Thoracic aorta (tissue), 2 donors: ENCODE measurements around the gene MATN4. TPM values are rescaled to one million over a fixed set of nuclear protein-coding genes. Genes with fewer than 3 reads are reported as not detected.

Experiments
- ATAC-seq: fragments of 150-250 bp; one replicate; pipeline ENCODE4 v1.8.0; 2017; ENCODE audit warnings: low read depth; ENCODE audit not compliant: insufficient number of reproducible peaks, low FRiP score
- DNase-seq: peaks from one replicate; pipeline ENCODE4 v3.0.0-alpha.2; 2020; ENCODE audit warnings: low spot score
- H3K27ac ChIP-seq, 2 donors: fragments of 200-600 bp; sonication (generic); 1 replicate in 1 of 2; 2 replicates in 1 of 2; pipeline ENCODE4 v1.5.1; 2016; ENCODE audit warnings: mild to moderate bottlenecking in 2 of 2, moderate library complexity in 2 of 2
- H3K27me3 ChIP-seq: fragments of 200-600 bp; sonication (generic); replicated peaks from 2 replicates; pipeline ENCODE4 v1.6.0; 2016; ENCODE audit warnings: mild to moderate bottlenecking; ENCODE audit not compliant: insufficient read depth
- H3K36me3 ChIP-seq: fragments of 200-600 bp; sonication (generic); one replicate; pipeline ENCODE4 v1.5.1; 2016
- H3K4me1 ChIP-seq, 2 donors: fragments of 200-600 bp; sonication (generic); 1 replicate in 1 of 2; 2 replicates in 1 of 2; pipeline versions ENCODE4 v1.5.1 to v1.6.0; 2016; ENCODE audit warnings: low read depth in 2 of 2, mild to moderate bottlenecking in 1 of 2; ENCODE audit not compliant: control insufficient read depth in 1 of 2
- H3K4me3 ChIP-seq: fragments of 200-600 bp; sonication (generic); 2 replicates; pipeline ENCODE4 v1.5.1; 2016; ENCODE audit warnings: mild to moderate bottlenecking
- H3K9me3 ChIP-seq: fragments of 200-600 bp; sonication (generic); 2 replicates; pipeline ENCODE4 v1.5.1; 2016
- total RNA-seq, 2 donors: library from RNA; depleted of rRNA; stranded (reverse); fragments of >200 nt; gene quantifications; one replicate each; pipeline versions ENCODE4 v1.1.0 to v1.2.3, GENCODE V29; 2016
- TF ChIP-seq, protein P1 (sequence below): fragments of 200-600 bp; sonication (generic); IDR thresholded peaks from one replicate; pipeline ENCODE4 v1.5.1; 2019; ENCODE audit warnings: antibody characterized with exemption

Gene MATN4
- total RNA-seq, 2 donors from 2014 or later = 0.27 TPM; not detected in 1

DNA sequence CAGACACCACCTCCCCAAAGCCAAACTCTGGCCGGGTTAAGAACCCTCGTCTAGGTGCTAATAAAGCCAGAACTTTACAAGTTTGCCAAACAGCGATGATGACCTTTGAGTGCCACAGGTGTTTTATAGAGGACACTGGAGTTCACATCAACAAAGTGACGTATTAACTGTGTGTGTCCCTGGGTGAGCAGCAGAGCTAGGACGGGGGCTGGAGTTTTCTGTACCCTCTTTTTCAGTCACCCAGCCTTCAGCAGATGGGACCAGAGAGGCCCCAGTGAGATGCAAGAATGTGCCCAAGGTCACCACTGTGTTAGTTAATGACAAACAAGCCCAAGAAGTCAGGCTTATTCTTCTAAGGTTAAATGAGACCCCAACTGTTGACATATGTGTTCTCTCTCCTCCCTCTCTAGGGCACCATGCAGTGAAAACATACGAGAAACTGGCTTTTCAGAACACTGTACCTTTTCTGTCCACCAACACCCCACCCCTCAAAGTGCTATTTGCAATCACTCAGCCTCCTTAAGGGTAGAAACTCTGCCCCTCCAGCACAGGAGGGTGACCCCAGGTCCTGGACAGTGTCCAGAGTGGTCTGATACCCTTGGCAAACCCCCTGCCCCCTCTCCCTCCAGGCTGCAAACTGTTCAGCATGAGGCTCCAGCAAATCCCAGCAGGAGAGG is 34.9 kb upstream of the MATN4 start:
- ATAC-seq = no peak

DNA sequence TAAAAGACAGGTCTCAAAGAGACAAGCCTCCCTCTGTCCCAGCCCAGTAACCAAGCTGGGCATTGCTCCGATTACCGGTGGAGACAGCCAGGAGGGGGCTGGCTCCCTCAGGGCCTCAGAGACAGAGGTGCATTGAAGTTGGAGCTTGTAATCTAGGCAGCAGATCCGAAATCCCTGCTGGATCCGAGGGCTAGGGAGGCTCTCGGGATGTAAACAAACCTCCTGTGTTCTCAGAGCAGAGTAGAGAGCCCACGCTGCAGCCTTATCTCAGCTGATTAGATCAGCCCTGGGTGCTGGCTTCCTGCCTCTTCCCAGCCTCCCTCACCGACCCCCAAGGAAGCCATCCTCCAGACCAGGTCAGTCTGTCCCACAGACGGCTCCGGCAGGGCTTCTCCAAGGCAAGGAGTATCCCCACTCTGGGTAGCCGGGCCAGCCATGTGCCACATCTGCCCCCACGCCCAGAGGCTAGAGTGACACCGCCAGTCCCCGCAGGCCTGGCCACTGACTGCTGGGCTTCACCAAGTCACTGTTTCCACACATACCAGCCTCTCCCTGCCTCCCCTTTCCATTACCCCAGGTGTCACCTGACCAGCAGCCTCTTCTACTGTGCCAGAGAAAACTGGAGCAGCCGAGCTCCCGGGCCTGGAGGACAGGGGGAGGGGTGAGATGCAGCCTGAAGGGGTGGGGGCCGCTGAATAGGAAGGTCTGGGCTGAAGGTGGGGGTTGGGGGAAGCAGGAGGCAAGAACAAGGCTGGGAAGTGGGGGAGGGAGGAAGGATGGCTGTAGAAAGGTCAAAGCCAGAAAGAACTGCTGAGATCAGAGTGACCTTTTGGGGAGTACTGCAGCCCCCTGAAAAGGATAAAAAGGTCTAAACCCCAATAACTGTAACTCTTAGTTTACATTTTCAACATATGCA is 34.1 kb upstream of the MATN4 start:
- H3K4me1 ChIP-seq = peaks cover 62 to 99% of the 10 kb centered on the region in 2 donors
- ATAC-seq (peak; percentile 29), DNase-seq (no peak)
- H3K27me3 ChIP-seq = no peaks in the 10 kb centered on the region
- peak overlapping the region; percentile 93 to 96 for H3K27ac ChIP-seq
- no peaks in the 10 kb centered on the region for H3K36me3 ChIP-seq
- peak overlapping the region; percentile 56 for H3K4me3 ChIP-seq
- no peaks in the 10 kb centered on the region for H3K9me3 ChIP-seq
- TF ChIP-seq, protein P1, sequence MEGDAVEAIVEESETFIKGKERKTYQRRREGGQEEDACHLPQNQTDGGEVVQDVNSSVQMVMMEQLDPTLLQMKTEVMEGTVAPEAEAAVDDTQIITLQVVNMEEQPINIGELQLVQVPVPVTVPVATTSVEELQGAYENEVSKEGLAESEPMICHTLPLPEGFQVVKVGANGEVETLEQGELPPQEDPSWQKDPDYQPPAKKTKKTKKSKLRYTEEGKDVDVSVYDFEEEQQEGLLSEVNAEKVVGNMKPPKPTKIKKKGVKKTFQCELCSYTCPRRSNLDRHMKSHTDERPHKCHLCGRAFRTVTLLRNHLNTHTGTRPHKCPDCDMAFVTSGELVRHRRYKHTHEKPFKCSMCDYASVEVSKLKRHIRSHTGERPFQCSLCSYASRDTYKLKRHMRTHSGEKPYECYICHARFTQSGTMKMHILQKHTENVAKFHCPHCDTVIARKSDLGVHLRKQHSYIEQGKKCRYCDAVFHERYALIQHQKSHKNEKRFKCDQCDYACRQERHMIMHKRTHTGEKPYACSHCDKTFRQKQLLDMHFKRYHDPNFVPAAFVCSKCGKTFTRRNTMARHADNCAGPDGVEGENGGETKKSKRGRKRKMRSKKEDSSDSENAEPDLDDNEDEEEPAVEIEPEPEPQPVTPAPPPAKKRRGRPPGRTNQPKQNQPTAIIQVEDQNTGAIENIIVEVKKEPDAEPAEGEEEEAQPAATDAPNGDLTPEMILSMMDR = no peak

More for the DNA sequence above, 34.9 kb upstream of the MATN4 start:
- H3K27me3 ChIP-seq = no peaks in the 10 kb centered on the region
- TF ChIP-seq, protein P1 = no peak
- H3K9me3 ChIP-seq = no peaks in the 10 kb centered on the region
- peaks cover 54 to 94% of the 10 kb centered on the region in 2 donors for H3K4me1 ChIP-seq
- no peak for DNase-seq
- peak overlapping the region; percentile 93 to 96 for H3K27ac ChIP-seq
- no peaks in the 10 kb centered on the region for H3K36me3 ChIP-seq
- peak overlapping the region; percentile 85 for H3K4me3 ChIP-seq

DNA sequence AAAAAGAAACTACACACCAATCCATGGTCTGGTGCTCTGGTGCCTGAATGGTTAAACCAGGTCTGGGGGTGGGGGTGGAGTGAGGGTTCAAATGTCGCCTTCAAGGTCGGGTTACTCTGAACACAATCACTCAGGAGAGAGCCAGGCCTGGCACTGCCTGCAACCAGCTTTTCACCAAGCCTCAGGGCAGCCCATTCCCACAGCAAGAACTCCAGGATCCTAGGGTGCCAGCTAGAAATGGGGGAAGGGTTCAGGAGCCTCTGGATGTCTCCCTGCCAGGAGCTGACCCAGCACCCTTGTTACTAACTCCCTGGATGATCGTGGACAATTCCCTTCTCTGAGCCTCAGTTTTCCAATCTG is 33.5 kb upstream of the MATN4 start:
- H3K4me3 ChIP-seq = peak overlapping the region; percentile 56
- DNase-seq (no peak), ATAC-seq (no peak)
- peak overlapping the region; percentile 93 to 96 for H3K27ac ChIP-seq
- peaks cover 66 to 99% of the 10 kb centered on the region in 2 donors for H3K4me1 ChIP-seq
- TF ChIP-seq, protein P1 = no peak
- no peaks in the 10 kb centered on the region for H3K9me3 ChIP-seq
- H3K27me3 ChIP-seq = no peaks in the 10 kb centered on the region
- H3K36me3 ChIP-seq = no peaks in the 10 kb centered on the region

DNA sequence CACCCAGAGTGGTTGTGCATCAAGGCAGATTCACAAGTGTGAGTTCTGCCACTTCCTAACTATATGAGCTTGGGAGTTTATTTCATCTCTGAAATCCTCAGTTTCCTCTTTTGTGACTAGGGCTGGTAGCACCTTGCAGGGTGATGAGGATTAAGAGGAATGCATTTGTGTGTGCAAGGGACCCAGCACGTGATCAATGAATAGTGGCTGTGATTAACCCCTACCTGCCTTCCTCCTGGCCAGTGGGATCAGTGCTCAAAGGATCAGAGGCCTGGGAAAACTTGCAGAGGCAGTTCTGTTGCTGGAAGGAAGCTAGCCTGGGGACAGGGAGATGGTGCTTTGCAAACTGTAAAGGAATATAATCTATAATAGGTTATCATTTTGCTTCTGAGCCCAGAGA is 32.9 kb upstream of the MATN4 start:
- TF ChIP-seq, protein P1 = no peak
- Histone ChIP-seq H3K27ac (peak overlapping the region; percentile 93 to 96), H3K9me3 (no peaks in the 10 kb centered on the region), H3K4me1 (peaks cover 68 to 99% of the 10 kb centered on the region in 2 donors), H3K27me3 (no peaks in the 10 kb centered on the region), H3K36me3 (no peaks in the 10 kb centered on the region), H3K4me3 (no peak overlapping the region)
- no peak for DNase-seq
- no peak for ATAC-seq

DNA sequence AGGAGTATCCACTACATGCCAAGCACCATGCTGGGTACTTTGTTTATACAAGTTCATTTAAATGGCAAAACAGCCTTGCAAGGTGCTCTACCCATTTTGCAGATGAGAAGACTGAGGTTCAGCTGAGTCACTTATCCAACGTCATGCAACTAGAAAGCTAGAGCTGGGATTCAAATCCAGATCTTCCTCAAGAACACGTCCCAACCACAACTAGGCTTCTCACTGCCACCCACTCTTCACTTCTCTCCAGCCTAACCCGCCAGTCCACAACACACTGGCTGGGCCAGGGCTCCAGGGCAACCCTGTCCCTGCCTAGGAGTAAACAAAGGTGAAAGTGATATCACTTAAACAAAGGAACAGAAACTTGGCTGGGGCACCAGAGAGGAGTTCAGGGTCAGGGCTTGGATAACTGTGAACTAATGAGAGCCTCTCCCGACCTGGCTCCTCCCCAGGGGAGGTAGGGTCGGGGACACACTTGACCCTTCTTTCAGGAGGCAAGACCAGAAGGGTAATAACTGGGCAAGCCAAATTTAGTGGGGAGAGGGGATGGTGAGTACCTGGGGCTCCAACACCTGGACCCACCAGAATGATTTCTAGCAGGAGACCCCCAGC is 32.2 kb upstream of the MATN4 start:
- Histone ChIP-seq H3K36me3 (no peaks in the 10 kb centered on the region), H3K4me3 (no peak overlapping the region), H3K27me3 (no peaks in the 10 kb centered on the region), H3K27ac (peak overlapping the region; percentile 93 to 96), H3K9me3 (no peaks in the 10 kb centered on the region), H3K4me1 (peaks cover 66 to 98% of the 10 kb centered on the region in 2 donors)
- TF ChIP-seq, protein P1 = no peak
- no peak for DNase-seq
- no peak for ATAC-seq
